AG04450 (cell line): Measurements from ENCODE around the gene CCDC40. TPM values are rescaled to one million over a fixed set of nuclear protein-coding genes. Genes with fewer than 3 reads are reported as not detected.

Experiments
- CTCF ChIA-PET: fragments of 300-600, 350-600 bp; formaldehyde crosslinking; extraction: SDS; loops from one replicate; lab custom pipeline; 2022; ENCODE audit warnings: antibody characterized with exemption, inconsistent platforms; lab: Charles Lee
- POLR2A ChIA-PET: fragments of 350-600 bp; formaldehyde crosslinking; extraction: SDS; loops from one replicate; lab custom pipeline; 2021; ENCODE audit warnings: antibody characterized with exemption, inconsistent platforms; lab: Yijun Ruan, JAX
- DNase-seq: peaks from one replicate; pipeline ENCODE4 v3.0.0-alpha.2; 2011; ENCODE audit warnings: low read depth, low spot score
- H3K27ac ChIP-seq: one replicate; pipeline ENCODE4 v1.5.1; 2012; ENCODE audit warnings: low read depth, low read length, control low read depth
- H3K27me3 ChIP-seq: one replicate; pipeline ENCODE4 v1.6.0; 2012; ENCODE audit warnings: low read length; ENCODE audit not compliant: control insufficient read depth, insufficient read depth
- H3K4me3 ChIP-seq: 2 replicates; pipeline ENCODE4 v1.5.1; 2011; ENCODE audit warnings: mild to moderate bottlenecking, low read depth, low read length, control low read depth
- H3K9me3 ChIP-seq: 2 replicates; pipeline ENCODE4 v1.5.1; 2012; ENCODE audit warnings: low read length; ENCODE audit not compliant: control insufficient read depth, insufficient read depth
- polyA plus RNA-seq: library from polyadenylated mRNA; depleted of rRNA; stranded (reverse); fragments of >200 nt; gene quantifications from 2 replicates; pipeline ENCODE4 v1.2.3, GENCODE V29; 2011; rRNA removed
- small RNA-seq: library from RNA; depleted of rRNA; stranded (forward); fragments of <200 nt; gene quantifications from one replicate; pipeline ENCODE3, GENCODE V24; 2012; ENCODE audit warnings: low read depth; ENCODE audit not compliant: insufficient read length
- TF ChIP-seq, protein P1 (sequence below): IDR thresholded peaks from 2 replicates; pipeline ENCODE4 v1.5.1; 2011; ENCODE audit warnings: low read depth, low read length, control low read depth, inconsistent platforms

CCDC40 gene
- polyA plus RNA-seq, 1 experiment, result 2.4 TPM

DNA sequence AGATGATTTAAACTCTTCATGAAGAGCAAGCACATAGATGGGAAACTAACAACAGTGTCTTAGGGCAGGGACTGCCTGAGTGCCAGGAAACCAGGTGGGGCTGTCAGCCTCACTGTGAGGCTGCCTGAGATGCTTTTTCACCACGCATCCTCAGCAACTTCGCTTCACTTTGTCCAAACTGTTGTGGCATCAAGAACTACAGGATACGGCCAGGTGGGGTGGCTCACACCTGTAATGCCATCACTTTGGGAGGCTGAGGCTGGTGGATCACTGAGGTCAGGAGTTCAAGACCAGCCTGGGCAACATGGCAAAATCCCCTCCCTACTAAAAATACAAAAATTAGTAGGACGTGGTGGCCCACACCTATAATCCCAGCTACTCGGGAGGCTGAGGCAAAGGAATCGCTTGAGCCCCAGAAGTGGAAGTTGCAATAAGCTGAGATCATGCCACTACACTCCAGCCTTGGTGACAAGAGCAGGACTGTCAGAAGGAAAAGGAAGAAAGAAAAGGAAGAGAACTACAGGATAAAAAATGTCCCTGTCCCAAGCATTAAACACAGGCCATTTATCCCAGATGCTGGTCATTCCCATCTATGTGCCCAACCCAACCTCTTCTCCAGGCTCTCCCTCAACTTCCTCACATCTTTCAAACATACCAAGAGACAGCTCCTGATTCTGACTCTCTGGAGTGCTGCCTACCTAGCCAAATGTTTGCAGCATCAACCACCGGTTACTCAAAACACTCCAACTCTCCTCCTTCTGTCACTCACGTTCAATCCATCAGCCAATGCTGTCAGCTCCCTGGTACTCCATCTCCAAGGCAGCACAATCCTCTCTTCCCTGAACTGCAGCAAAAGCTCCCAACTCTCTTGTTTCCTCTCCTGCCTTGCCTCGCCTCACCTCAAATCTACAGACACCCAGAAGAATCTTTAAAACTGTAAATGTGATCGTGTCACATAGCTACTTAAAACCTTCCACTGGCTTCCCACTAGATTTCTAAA lies 108.9 kb downstream of the CCDC40 start:
- ChIA-PET CTCF (interaction anchor here (1.4 to 2.6 kb wide), 2 partner anchors 44 to 137 kb away, joined by 5 to 14 read pairs; partner anchors contain the start of gene GAA), POLR2A (interaction anchor here (0.6 to 1.7 kb wide), 6 partner anchors 44 to 137 kb away, joined by 3 to 20 read pairs (median 4); partner anchors contain the start of gene GAA)
- peak overlapping the region; percentile 96 for H3K4me3 ChIP-seq
- no peaks in the 10 kb centered on the region for H3K27me3 ChIP-seq
- H3K27ac ChIP-seq, result no peak overlapping the region
- no peak for DNase-seq
- TF ChIP-seq, protein P1, sequence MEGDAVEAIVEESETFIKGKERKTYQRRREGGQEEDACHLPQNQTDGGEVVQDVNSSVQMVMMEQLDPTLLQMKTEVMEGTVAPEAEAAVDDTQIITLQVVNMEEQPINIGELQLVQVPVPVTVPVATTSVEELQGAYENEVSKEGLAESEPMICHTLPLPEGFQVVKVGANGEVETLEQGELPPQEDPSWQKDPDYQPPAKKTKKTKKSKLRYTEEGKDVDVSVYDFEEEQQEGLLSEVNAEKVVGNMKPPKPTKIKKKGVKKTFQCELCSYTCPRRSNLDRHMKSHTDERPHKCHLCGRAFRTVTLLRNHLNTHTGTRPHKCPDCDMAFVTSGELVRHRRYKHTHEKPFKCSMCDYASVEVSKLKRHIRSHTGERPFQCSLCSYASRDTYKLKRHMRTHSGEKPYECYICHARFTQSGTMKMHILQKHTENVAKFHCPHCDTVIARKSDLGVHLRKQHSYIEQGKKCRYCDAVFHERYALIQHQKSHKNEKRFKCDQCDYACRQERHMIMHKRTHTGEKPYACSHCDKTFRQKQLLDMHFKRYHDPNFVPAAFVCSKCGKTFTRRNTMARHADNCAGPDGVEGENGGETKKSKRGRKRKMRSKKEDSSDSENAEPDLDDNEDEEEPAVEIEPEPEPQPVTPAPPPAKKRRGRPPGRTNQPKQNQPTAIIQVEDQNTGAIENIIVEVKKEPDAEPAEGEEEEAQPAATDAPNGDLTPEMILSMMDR, result no peak
- H3K9me3 ChIP-seq, result no peaks in the 10 kb centered on the region; the same call in 1 of the 2 replicates

DNA sequence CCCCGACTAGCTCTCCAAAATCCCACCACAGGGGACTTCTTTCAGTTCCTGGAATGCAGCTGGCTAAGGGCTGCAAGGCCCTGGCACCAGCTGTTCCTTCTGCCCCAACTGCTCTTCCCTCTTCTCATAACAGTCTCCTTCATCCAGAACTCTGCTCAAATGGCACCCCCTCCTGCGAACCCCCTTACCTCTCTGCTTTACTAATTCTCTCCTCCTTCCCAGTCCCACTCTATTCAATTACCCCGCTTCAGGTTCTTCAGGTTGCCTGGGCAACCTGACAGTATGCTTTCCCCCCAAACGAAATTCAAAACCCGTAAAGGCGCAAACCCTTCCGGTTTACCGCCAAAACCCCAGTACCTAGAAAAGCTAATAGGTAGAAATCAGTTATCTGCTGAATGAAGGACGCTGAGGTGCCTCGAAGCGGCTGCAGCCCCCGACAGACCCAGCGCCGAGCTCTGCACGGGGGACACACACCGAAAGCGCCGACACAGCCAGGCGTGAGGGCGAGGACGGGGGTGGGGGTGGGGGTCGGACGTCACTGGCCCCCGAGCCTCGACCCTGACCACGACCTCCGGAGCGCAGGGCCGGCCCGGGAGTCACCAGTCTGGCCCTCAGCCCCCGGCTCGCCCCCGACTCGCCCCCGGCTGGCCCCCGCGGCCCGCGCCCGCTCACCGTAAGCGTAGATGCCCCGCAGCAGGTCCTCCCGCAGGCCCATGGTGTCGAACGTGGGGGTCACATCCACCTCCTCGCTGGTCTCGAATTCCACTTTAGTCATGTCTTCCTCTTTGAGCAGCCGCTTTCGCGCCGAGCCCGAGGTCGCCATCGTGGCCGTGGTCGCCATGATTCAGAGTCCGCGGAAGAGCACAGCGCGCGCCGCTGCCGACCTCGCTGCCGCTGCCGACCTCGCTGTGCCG lies 109.9 kb downstream of the CCDC40 start:
- Histone ChIP-seq H3K27ac (peak overlapping the region; percentile 2), H3K4me3 (peak overlapping the region; percentile 96), H3K9me3 (no peaks in the 10 kb centered on the region; the same call in 1 of the 2 replicates), H3K27me3 (no peaks in the 10 kb centered on the region)
- no peak for DNase-seq
- TF ChIP-seq, protein P1, result no peak
- POLR2A ChIA-PET, result interaction anchor here (0.6 to 1.7 kb wide), 9 partner anchors 41 to 349 kb away, joined by 3 to 20 read pairs (median 4); partner anchors contain the start of genes CBX8 and GAA
- CTCF ChIA-PET, result interaction anchor here (1.4 to 2.6 kb wide), 2 partner anchors 45 to 138 kb away, joined by 5 to 14 read pairs; partner anchors contain the start of gene GAA

DNA sequence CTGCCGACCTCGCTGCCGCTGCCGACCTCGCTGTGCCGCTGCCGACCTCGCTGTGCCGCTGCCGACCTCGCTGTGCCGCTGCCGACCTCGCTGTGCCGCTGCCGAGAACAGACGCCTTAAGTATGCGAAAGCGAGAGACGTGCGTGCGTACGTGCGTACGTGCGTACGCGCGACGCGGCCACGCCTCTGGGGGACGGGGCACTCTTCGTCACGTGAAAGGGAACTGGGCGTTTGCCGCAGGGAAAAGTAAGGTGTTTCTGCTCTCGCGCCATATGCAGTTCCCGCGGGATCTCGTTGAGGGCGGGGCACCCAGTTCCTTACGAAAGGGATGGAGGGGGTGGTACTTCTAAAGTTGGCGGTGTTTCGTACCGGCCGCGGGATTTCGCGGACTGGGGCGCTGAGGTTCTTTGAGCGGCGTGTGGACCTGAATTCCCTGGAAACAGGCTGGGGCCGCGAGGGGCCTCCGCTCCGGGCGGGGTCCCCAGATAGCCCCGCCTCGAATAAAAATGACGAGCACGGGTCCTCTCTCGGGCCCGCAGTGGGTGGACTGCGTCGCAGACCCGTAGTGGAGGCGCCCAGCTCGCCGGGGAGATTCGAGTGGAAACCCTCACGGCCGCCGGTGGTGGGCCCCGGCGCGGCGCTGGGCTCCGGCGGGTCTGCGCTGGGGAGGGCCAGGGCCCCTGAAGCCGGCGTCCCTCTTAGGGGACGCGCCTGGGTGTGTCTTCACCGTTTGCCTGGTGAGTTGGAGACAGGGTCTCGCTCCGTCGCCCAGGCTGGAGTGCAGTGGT lies 110.8 kb downstream of the CCDC40 start, which contains the start of gene EIF4A3:
Gene EIF4A3, minus strand, starts transcription at position 94 of the 788 bp plus-strand sequence. CDS start 167 bp downstream, outside the sequence.
- H3K9me3 ChIP-seq, result peaks cover under 1% of the 10 kb centered on the region
- POLR2A ChIA-PET, result interaction anchor here (0.6 to 0.9 kb wide), 3 partner anchors 56 to 1400 kb away, joined by 3 read pairs; no protein-coding TSS in a partner anchor
- peak within 1 kb of the TSS; percentile 77 for H3K27ac ChIP-seq
- CTCF ChIA-PET, result interaction anchor here (1.4 kb wide), 1 partner anchor 139 kb away, joined by 5 read pairs; no protein-coding TSS in a partner anchor
- DNase-seq, result peak; percentile 98
- no peaks in the 10 kb centered on the region for H3K27me3 ChIP-seq
- H3K4me3 ChIP-seq, result peak within 1 kb of the TSS; percentile 96
- TF ChIP-seq, protein P1, result no peak

Small RNAs within 50 kb of the gene (small RNA-seq; reads per million reads assigned to genes)
- gene AC087741.2 (not detected), gene MIR1268B (not detected)

Other genes starting within 250 kb of the CCDC40 start
- gene CBX8, start 239.6 kb upstream of the CCDC40 start, polyA plus RNA-seq, result 0.37 and 1.5 TPM in 2 replicates
- gene CBX4, start 197.2 kb upstream of the CCDC40 start, polyA plus RNA-seq, result 6.6 and 7.6 TPM in 2 replicates
- gene TBC1D16, start 770 bp upstream of the CCDC40 start, polyA plus RNA-seq, result 10.9 and 14.7 TPM in 2 replicates
- gene GAA, start 64.9 kb downstream of the CCDC40 start, polyA plus RNA-seq, result 3.8 and 6.0 TPM in 2 replicates
- 96.1 and 103 TPM in 2 replicates for gene EIF4A3, start 110.5 kb downstream of the CCDC40 start, polyA plus RNA-seq
- gene CARD14, start 133.4 kb downstream of the CCDC40 start, polyA plus RNA-seq, result not detected in 2 replicates
- gene SGSH, start 183.7 kb downstream of the CCDC40 start, polyA plus RNA-seq, result 37.4 and 39.9 TPM in 2 replicates
- 8.9 and 11.7 TPM in 2 replicates for gene SLC26A11, start 183.8 kb downstream of the CCDC40 start, polyA plus RNA-seq
- gene RNF213, start 224.2 kb downstream of the CCDC40 start, polyA plus RNA-seq, result 46.8 and 51.5 TPM in 2 replicates